GM19238 (cell line): ENCODE measurements around the gene NUDT19.
"Not testable (repeated sequence)": the region's sequence is repeated elsewhere in the genome, so short reads cannot be mapped to it uniquely, and the experiment has no call there.

Source experiments
- DNase-seq: peaks from one replicate; pipeline ENCODE4 v3.0.0; 2011; ENCODE audit warnings: low spot score; ENCODE audit not compliant: insufficient read length

Gene NUDT19

GRCh38 chr19:32708457-32708856 is 16.8 kb downstream of the NUDT19 start:
- DNase-seq: no peak

DNA sequence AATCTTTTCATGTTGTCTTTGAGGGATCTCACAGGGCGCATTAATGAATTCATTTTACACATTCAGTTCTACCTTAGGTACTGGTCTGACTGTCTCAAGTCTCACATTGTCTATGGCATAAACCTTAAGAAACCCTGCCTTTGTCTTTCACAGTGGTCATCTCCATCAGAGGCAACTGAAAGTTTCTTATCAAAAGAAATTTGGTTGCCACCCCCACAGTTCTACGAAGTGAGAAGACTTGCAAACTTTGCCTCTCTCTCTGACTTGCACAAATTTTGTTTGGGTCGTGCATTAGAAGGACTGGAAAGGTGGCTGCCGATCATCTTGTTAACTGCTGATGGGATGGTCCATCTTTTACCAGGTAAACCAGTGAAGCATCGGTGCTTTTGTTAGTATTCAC is 17.4 kb downstream of the NUDT19 start:
- no peak for DNase-seq

DNA sequence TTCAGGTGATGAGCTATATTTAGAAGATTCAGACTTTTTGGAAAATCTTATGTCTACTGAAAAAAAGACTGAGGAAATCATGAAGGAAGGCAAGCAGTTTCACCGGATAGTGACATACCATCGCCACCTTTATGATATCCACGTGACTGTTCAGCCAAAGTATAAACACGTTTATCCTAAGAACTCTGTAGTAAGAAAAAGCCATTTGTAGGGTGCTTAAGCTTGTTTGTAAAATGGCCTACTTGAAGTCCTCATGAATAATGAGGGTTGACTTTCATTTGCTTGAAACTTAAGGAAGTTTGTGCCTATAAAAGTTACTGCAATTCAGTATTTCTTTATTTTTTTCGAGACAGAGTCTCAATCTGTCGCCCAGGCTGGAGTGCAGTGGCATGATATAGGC is 20.1 kb downstream of the NUDT19 start:
- DNase-seq: no peak

GRCh38 chr19:32716203-32716602 is 24.6 kb downstream of the NUDT19 start:
- DNase-seq: not testable (repeated sequence)

DNA sequence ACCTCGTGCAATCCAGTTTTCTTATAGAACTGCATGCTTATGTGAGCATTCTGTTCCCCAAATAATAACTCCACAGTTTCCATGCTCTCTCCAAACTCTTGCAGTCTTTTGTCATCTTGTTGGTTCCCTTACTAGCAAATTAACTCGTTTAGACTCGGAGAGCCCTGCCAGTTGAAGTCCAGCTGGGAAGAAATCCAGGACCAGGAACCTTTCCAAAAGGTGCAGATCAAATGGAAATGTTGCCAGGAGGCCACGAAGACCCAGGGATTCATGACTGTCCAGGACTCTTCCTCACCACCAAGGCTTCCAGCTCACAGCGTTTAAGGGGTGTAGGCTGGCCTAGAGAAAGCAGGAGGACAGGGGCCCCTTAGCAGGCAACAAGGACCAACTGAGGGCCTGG is 25.9 kb downstream of the NUDT19 start:
- DNase-seq: no peak

GRCh38 chr19:32718286-32718685 is 26.7 kb downstream of the NUDT19 start:
- DNase-seq: no peak

DNA sequence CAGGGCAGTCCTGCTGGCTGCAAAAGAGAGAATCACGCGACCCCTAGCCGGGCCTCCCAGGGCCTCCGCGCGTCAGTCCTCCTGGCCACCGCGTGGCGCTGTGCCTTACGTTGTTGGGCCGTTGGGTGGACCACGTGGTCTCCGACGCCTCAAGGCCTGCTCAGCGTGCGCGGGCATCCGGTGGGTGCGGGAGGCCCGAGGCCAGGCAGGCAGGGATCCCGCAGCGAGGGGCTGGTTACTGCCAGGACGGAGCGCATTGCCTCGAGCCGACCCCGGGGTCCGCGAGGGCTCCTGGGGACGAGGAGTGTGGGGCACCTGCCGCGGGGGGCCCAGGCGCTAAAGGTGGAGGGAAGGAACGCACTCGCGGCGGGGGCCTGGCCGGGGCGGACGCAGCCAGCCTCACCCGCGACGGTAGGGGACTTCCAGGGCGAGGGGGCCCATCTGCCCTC is 28.0 kb downstream of the NUDT19 start, which contains the start of gene TDRD12:
TSS of gene TDRD12 (plus strand) at position 157 of the 449 bp plus-strand sequence. CDS start 306 bp downstream, outside the sequence.
- DNase-seq: no peak

- DNase-seq: no peak
Observed at GRCh38 chr19:32720216-32720935, 28.8 kb downstream of the NUDT19 start.

DNA sequence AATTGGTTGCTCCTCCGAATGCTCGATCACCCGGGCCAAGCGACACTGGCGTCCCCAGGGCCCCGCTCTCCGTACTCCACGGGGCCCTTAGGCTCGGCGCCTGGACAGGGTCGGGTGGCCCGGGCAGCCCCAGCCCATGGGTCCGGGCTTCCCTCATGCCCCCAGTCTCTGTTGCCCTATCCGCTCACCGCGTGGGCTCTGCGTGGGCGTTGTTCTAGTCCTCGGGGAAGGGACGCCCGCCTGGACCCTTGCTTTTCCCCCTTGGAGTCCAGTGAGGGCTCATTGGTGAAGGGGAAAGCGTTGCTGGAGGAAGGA is 29.3 kb downstream of the NUDT19 start:
- no peak for DNase-seq

- DNase-seq: no peak
Observed at GRCh38 chr19:32735936-32736335, 44.3 kb downstream of the NUDT19 start.

GRCh38 chr19:32743021-32743420 is 51.4 kb downstream of the NUDT19 start:
- DNase-seq: no peak

- no peak for DNase-seq
Observed at GRCh38 chr19:32743447-32743846, 51.8 kb downstream of the NUDT19 start.

DNA sequence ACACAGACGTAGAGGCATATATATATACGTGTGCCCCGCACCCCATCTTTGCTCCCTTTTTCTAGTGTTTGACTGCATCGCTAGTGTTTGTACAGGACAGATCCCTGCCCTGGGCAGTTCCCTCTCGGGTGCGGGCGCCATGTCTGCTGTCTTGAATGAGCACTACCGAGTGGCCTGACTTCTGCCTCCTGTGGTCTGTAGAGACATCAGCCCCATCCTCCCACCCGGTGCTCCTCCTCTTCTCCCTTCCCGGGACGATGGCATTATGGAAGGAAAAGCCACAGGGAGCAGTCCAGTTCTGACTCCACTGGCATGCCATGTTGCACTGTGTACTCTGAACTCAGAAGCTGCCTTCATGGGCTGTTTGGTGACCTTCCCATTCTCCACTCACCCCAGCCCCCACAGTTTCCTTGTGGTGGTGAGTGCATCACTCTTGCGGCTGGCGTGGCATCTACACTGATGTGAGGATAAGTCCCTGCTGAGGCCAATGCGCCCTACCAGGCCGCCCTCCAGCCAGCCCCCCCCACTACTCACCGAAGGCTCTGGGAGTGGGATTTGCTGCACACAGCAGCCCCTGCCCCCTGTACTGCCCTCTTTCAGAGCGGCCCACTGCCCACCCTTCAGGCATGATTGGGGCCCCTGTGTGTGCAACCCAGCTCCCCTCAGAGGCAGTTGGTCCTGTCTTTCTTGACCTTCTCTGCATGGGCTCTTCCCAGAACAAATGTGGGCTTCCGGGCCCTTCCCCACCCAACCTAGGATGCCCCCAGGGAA is 53.1 kb downstream of the NUDT19 start:
- no peak for DNase-seq

DNA sequence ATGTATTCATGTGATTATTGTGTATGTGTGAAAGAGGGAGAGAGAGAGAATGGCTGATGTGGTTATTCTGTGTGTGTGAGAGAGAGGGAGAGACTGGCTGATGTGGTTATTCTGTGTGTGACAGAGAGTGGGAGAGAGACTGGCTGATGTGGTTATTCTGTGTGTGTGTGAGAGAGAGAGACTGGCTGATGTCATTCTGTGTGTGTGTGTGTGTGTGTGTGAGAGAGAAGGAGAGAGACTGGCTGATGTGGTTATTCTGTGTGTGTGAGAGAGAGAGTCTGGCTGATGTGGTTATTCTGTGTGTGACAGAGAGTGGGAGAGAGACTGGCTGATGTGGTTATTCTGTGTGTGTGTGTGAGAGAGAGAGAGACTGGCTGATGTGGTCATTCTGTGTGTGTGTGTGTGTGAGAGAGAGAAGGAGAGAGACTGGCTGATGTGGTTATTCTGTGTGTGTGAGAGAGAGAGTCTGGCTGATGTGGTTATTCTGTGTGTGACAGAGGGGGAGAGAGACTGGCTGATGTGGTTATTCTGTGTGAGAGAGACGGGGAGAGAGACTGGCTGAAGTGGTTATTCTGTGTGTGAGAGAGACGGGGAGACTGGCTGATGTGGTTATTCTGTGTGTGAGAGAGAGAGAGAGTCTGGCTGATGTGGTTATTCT is 54.1 kb downstream of the NUDT19 start:
- DNase-seq: not testable (repeated sequence)

DNA sequence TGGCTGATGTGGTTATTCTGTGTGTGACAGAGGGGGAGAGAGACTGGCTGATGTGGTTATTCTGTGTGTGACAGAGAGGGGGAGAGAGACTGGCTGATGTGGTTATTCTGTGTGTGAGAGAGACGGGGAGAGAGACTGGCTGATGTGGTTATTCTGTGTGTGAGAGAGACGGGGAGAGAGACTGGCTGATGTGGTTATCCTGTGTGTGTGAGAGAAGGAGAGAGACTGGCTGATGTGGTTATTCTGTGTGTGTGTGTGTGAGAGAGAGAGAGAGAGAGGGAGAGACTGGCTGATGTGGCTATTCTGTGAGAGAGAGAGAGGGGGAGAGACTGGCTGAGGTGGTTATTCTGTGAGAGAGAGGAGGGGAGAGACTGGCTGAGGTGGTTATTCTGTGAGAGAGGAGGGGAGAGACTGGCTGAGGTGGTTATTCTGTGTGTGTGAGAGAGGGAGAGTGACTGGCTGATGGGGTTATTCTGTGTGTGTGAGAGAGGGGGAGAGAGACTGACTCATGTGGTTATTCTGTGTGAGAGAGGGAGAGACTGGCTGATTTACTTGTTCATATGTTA is 55.1 kb downstream of the NUDT19 start:
- DNase-seq: not testable (repeated sequence)

DNA sequence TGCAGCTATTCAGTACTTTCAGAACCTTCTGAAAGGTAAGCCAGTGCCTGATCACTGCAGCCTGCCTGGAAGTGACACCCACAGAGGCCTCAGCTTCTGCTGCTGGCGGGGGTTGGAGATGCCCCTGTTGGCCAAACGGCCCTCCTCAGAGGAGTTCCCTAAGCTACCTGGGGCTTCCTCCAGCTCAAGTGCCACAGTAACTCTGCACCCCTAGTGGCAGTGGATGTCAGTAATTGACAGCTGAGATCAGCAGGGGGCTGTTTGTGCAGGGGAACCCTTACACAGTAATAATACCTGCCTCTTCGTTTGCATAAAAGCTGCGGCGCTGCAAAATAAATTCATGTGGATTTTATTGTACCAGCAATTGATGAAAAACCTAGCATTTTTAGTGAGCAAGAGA is 56.9 kb downstream of the NUDT19 start:
- DNase-seq: no peak

DNA sequence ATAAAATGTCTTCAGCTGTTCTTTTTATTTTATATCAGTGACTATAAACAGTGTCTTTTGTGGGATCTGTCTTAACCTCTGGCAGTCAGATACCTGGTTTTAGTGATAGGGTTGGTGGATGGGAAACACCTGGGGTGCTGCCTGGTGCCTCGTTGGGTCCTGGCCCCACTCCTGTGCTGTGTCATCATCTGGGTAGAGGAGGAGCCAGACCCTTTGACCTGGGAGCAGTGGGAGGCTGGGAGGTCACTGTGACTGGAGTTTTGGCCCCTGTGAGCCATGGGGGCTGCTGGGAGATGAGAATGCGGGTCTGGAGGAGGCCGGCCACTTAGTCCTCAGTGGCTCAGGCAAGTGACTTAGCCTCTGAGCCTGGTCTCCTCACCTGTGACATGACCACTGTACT is 57.3 kb downstream of the NUDT19 start:
- DNase-seq: no peak

GRCh38 chr19:32749361-32749760 is 57.7 kb downstream of the NUDT19 start:
- no peak for DNase-seq

DNA sequence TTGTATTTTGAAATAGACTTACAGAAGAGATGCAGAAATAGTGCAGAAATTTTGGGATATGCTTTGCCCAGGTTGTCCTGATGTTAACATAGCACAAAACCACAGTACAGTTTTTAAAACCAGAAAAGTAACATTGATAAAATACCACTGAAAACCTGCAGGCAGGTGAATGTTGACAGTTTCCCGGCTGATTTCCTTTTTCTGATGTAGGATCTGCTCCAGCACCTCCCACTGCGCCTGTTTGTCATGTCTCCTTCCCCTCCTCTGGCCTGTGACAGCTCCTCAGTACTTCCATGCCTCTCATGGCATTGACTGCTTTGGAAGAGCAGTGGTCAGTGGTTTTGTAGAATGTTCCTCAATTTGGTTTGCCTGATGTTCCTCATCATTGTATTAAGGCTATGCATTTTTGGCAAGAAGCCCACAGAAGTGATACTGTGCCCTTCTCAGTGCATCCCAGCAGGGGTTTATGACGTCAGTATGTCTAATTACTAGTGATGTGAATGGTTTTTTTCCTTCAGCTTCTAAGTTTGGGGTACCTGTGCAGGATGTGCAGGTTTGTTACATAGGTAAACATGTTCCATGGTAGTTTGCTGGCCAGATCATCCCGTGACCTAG is 58.9 kb downstream of the NUDT19 start:
- DNase-seq: no peak

DNA sequence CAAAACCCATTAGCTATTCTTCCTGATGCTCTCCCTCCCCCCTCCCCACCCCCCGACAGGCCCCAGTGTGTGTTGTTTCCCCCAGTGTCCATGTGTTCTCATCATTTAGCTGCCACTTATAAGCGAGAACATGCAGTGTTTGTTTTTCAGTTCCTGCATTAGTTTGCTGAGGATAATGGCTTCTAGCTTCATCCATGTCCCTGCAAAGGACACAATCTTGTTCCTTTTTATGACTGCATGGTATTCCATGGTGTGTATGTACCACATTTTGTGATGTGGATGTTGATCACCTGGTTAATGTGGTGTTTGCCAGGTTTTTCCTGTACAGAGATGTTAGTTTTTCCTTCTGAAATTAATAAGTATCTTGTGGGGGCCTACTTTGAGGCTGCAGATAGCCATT is 59.4 kb downstream of the NUDT19 start:
- no peak for DNase-seq

GRCh38 chr19:32757189-32757588 is 65.6 kb downstream of the NUDT19 start:
- DNase-seq: no peak
